ENCODE data around the gene TMEM131.

TMEM131 gene

DNA sequence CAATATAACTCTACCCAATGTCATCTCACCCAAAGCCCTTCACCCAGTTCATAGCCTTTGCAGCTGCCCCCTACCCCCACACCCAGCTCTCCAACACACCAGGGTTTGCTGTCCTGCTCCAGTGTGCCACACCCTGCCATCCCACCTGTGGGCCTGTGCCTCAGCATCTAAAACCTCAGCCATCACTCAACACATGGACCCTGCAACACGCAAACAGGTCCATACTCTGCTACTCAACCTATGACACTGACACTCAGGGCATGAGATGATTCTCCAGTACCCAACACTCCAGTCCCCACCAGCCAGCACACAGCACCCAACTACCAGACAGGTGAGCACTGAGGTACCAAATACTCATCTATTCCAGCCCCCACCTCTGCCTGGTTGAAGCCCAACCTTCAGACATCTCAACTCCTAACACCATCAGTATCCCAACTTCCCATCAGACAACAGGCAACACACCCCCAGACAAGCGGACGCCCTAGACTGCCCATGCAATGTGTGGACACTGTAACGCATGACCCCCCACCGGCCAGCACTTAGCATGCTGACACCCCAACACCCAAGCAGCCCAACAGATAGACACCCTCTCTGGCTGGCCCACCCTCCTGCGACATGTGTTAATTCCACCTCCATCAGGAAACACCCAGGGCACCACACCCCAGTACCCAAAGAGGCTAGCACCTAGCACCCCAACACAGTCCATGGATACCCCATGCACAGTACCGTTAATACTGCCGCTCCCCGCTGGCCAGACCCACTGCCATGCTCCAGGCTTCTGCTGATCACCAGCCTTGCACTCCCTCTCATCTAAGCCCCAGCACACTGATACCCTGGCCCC lies 257.3 kb downstream of the TMEM131 start:
- H3K4me3 ChIP-seq (ENCODE audit: low read depth, low read length), result no peak overlapping the region
- TF ChIP-seq, protein P1, sequence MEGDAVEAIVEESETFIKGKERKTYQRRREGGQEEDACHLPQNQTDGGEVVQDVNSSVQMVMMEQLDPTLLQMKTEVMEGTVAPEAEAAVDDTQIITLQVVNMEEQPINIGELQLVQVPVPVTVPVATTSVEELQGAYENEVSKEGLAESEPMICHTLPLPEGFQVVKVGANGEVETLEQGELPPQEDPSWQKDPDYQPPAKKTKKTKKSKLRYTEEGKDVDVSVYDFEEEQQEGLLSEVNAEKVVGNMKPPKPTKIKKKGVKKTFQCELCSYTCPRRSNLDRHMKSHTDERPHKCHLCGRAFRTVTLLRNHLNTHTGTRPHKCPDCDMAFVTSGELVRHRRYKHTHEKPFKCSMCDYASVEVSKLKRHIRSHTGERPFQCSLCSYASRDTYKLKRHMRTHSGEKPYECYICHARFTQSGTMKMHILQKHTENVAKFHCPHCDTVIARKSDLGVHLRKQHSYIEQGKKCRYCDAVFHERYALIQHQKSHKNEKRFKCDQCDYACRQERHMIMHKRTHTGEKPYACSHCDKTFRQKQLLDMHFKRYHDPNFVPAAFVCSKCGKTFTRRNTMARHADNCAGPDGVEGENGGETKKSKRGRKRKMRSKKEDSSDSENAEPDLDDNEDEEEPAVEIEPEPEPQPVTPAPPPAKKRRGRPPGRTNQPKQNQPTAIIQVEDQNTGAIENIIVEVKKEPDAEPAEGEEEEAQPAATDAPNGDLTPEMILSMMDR (IDR thresholded peaks at IDR 0.05; ENCODE audit: low read depth, low read length), result no peak
- in situ Hi-C loops (cut with HindIII; ENCODE audit: low sequenced_read_pairs), result no loop called here
- no peak for DNase-seq (ENCODE audit: low read depth, low spot score)

DNA sequence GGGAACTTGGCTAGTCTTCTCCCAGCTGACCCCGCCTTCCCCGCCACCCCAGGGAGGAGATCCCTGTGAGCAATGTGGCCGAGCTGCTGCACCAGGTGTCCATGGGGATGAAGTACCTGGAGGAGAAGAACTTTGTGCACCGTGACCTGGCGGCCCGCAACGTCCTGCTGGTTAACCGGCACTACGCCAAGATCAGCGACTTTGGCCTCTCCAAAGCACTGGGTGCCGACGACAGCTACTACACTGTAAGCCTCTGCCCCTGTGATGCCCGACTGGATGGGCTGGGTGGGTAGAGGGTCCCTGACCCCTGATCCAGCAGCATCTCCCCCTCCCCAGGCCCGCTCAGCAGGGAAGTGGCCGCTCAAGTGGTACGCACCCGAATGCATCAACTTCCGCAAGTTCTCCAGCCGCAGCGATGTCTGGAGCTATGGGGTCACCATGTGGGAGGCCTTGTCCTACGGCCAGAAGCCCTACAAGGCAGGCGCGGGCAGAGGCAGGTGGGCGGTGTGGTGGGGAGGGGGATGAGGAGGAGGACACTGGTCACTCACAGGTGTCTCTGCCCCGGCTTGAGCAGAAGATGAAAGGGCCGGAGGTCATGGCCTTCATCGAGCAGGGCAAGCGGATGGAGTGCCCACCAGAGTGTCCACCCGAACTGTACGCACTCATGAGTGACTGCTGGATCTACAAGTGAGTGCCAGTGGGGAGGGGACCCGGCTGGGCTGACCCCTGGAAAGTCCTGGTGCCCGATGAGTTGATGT lies 258.1 kb downstream of the TMEM131 start:
- in situ Hi-C loops (cut with HindIII; ENCODE audit: low sequenced_read_pairs), result no loop called here
- no peak for DNase-seq (ENCODE audit: low read depth, low spot score)
- H3K4me3 ChIP-seq (ENCODE audit: low read depth, low read length), result no peak overlapping the region
- TF ChIP-seq, protein P1 (IDR thresholded peaks at IDR 0.05; ENCODE audit: low read depth, low read length), result no peak

- DNase-seq (ENCODE audit: low read depth, low spot score), result no peak
- TF ChIP-seq, protein P1 (IDR thresholded peaks at IDR 0.05; ENCODE audit: low read depth, low read length), result no peak
- H3K4me3 ChIP-seq (ENCODE audit: low read depth, low read length), result no peak overlapping the region
- in situ Hi-C loops (cut with HindIII; ENCODE audit: low sequenced_read_pairs), result no loop called here
Measured at GRCh38 chr2:97736608-97737330, 259.0 kb downstream of the TMEM131 start.

- no peak for DNase-seq (ENCODE audit: low read depth, low spot score)
- in situ Hi-C loops (cut with HindIII; ENCODE audit: low sequenced_read_pairs), result no loop called here
- TF ChIP-seq, protein P1 (IDR thresholded peaks at IDR 0.05; ENCODE audit: low read depth, low read length), result no peak
- H3K4me3 ChIP-seq (ENCODE audit: low read depth, low read length), result no peak overlapping the region
Measured at GRCh38 chr2:97736185-97736584, 259.6 kb downstream of the TMEM131 start.

DNA sequence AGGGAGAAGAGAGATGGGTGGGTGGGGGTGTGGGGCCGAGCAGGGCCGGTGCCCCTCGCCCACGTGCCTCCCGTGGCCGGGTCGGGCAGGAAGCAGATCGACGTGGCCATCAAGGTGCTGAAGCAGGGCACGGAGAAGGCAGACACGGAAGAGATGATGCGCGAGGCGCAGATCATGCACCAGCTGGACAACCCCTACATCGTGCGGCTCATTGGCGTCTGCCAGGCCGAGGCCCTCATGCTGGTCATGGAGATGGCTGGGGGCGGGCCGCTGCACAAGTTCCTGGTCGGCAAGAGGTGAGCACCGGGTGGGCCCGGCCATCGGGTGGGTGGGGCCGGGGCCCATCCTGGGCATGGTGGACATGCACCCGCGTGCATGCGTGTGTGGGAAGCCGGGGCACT lies 260.6 kb downstream of the TMEM131 start:
- TF ChIP-seq, protein P1 (IDR thresholded peaks at IDR 0.05; ENCODE audit: low read depth, low read length), result no peak
- in situ Hi-C loops (cut with HindIII; ENCODE audit: low sequenced_read_pairs), result no loop called here
- no peak for DNase-seq (ENCODE audit: low read depth, low spot score)
- H3K4me3 ChIP-seq (ENCODE audit: low read depth, low read length), result no peak overlapping the region

Measured in astrocyte of the spinal cord (primary cell).